C4-2B (cell line): Measurements from ENCODE around the gene NECTIN1.

Source experiments
- CTCF ChIP-seq: fragments of 450-650 bp; conservative IDR thresholded peaks from 2 replicates; pipeline ENCODE4 v1.5.1; 2017; ENCODE audit warnings: mild to moderate bottlenecking
- ZFX ChIP-seq: fragments of 450-650 bp; IDR thresholded peaks from 2 replicates; pipeline ENCODE4 v1.6.1; 2017

GRCh38 chr11:119777940-119778339, 48.9 kb upstream of the NECTIN1 start:
- no peak for TF ChIP-seq CTCF
- no peak for TF ChIP-seq ZFX
